ENCODE data around the gene SUN2. TPM values are rescaled to one million over a fixed set of nuclear protein-coding genes. Genes with fewer than 3 reads are reported as not detected.

The SUN2 gene
- total and polyA plus RNA-seq, 4 donors = 58.6 to 220 (median 107) TPM

DNA sequence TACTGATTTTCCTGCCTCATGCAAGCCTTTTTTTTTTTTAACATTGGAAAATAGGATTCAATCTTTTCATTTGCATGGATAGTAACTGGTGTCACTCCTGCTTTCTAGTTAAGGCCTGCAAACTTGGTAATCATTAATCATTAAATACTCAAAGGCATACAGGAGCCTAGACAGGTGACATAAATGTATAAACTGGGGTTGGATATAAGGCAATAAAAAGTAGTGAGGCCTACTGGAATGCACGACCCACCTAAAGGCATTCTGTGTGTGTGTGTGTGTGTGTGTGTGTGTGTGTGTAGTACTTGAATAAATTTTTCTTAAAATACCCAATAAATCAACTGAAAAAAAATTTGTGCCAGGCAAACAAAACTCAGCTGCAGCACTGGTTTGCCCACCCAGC lies 66.1 kb downstream of the SUN2 start:
- TF ChIP-seq, protein P1, sequence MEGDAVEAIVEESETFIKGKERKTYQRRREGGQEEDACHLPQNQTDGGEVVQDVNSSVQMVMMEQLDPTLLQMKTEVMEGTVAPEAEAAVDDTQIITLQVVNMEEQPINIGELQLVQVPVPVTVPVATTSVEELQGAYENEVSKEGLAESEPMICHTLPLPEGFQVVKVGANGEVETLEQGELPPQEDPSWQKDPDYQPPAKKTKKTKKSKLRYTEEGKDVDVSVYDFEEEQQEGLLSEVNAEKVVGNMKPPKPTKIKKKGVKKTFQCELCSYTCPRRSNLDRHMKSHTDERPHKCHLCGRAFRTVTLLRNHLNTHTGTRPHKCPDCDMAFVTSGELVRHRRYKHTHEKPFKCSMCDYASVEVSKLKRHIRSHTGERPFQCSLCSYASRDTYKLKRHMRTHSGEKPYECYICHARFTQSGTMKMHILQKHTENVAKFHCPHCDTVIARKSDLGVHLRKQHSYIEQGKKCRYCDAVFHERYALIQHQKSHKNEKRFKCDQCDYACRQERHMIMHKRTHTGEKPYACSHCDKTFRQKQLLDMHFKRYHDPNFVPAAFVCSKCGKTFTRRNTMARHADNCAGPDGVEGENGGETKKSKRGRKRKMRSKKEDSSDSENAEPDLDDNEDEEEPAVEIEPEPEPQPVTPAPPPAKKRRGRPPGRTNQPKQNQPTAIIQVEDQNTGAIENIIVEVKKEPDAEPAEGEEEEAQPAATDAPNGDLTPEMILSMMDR (IDR thresholded peaks at IDR 0.05; ENCODE audit: control extremely low read depth, extremely low read depth) = no peak
- Histone ChIP-seq H3K4me1 (ENCODE audit: control insufficient read depth in 5 of 5, insufficient read depth in 5 of 5, low read length in 5 of 5) (peaks cover 0 to 4% (median 0%) of the 10 kb centered on the region in 5 donors), H3K36me3 (ENCODE audit: control insufficient read depth in 4 of 4, insufficient read depth in 4 of 4, low read length in 4 of 4) (peaks cover 11 to 44% (median 29%) of the 10 kb centered on the region in 4 donors), H3K27me3 (ENCODE audit: control insufficient read depth in 3 of 3, insufficient read depth in 3 of 3, low read length in 2 of 3) (no peaks in the 10 kb centered on the region), H3K9ac (ENCODE audit: insufficient read depth in 1 of 2, low read length in 2 of 2) (no peak overlapping the region), H3K4me3 (no peak overlapping the region), H3K27ac (ENCODE audit: low read depth in 1 of 2, low read length in 1 of 2) (no peak overlapping the region), H3K9me3 (ENCODE audit: control insufficient read depth in 4 of 4, insufficient read depth in 3 of 4, low read length in 3 of 4) (no peaks in the 10 kb centered on the region)
- no peak for ATAC-seq (ENCODE audit: insufficient read depth, low FRiP score)
- 65 to 96% methylated on average over 1 of the region's 1 CpG for WGBS, 2 donors
- DNase-seq = no peak

DNA sequence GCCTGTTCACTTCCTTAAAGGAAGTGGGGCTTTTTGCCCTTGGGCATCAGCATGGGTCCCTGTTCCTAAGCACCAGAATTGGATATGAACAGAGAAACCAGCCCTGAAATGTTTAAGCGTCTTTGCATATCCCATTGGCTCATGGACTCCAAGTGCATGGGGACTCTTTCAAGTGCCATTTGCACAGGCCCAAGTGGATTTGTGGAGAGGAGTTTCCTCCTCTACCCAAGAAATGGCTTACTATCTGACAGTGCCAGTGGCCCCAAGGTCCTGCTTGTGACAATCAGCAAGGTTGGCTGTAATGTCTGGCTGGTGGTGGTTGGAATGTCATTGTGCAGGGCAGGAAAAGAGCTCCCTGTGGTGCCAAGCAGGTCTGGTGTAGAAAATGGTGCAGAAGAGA lies 70.0 kb downstream of the SUN2 start:
- Histone ChIP-seq H3K36me3 (ENCODE audit: control insufficient read depth in 4 of 4, insufficient read depth in 4 of 4, low read length in 4 of 4) (peaks cover 22 to 44% (median 36%) of the 10 kb centered on the region in 4 donors), H3K9ac (ENCODE audit: insufficient read depth in 1 of 2, low read length in 2 of 2) (no peak overlapping the region), H3K27ac (ENCODE audit: low read depth in 1 of 2, low read length in 1 of 2) (no peak overlapping the region), H3K9me3 (ENCODE audit: control insufficient read depth in 4 of 4, insufficient read depth in 3 of 4, low read length in 3 of 4) (no peaks in the 10 kb centered on the region), H3K4me3 (no peak overlapping the region), H3K27me3 (ENCODE audit: control insufficient read depth in 3 of 3, insufficient read depth in 3 of 3, low read length in 2 of 3) (no peaks in the 10 kb centered on the region), H3K4me1 (ENCODE audit: control insufficient read depth in 5 of 5, insufficient read depth in 5 of 5, low read length in 5 of 5) (peaks cover 0 to 7% (median 4%) of the 10 kb centered on the region in 5 donors)
- WGBS, 2 donors = 86 to 96% methylated on average over 1 of the region's 1 CpG
- no peak for ATAC-seq (ENCODE audit: insufficient read depth, low FRiP score)
- TF ChIP-seq, protein P1 (IDR thresholded peaks at IDR 0.05; ENCODE audit: control extremely low read depth, extremely low read depth) = no peak
- no peak for DNase-seq

DNA sequence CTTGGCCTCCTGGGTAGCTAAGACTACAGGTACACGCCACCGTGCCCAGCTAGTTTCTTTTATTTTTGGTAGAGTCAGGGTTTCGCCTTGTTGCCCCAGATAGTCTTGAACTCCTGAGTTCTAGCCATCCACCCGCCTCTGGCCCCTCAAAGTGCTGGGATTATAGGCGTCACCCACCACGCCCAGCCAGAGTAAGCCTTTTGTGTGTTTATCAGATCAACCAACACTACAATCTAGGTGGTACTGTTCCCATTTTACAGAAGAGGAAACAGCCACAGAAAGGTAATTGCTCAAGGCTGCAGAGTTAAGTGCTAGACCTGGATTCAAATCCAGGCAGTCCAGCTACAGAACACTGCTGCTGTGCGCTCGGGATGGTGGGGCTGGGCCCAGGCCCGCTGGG lies 70.9 kb downstream of the SUN2 start:
- ATAC-seq (ENCODE audit: insufficient read depth, low FRiP score) (no peak), DNase-seq (no peak)
- TF ChIP-seq, protein P1 (IDR thresholded peaks at IDR 0.05; ENCODE audit: control extremely low read depth, extremely low read depth) = no peak
- H3K27ac ChIP-seq (ENCODE audit: low read depth in 1 of 2, low read length in 1 of 2) = no peak overlapping the region
- no peaks in the 10 kb centered on the region for H3K27me3 ChIP-seq (ENCODE audit: control insufficient read depth in 3 of 3, insufficient read depth in 3 of 3, low read length in 2 of 3)
- H3K36me3 ChIP-seq (ENCODE audit: control insufficient read depth in 4 of 4, insufficient read depth in 4 of 4, low read length in 4 of 4) = peaks cover 22 to 44% (median 36%) of the 10 kb centered on the region in 4 donors
- no peak overlapping the region for H3K4me3 ChIP-seq
- no peak overlapping the region for H3K9ac ChIP-seq (ENCODE audit: insufficient read depth in 1 of 2, low read length in 2 of 2)
- H3K9me3 ChIP-seq (ENCODE audit: control insufficient read depth in 4 of 4, insufficient read depth in 3 of 4, low read length in 3 of 4) = no peaks in the 10 kb centered on the region
- WGBS, 2 donors = 95 to 97% methylated on average over 9 of the region's 9 CpGs
- H3K4me1 ChIP-seq (ENCODE audit: control insufficient read depth in 5 of 5, insufficient read depth in 5 of 5, low read length in 5 of 5) = peaks cover 0 to 7% (median 4%) of the 10 kb centered on the region in 5 donors

Small RNA genes lying within 50 kb of the gene (small RNA-seq; reads per million reads assigned to genes)
- not detected for gene AL021707.8 (ENCODE audit: low replicate concordance)

Other genes starting within 250 kb of the SUN2 start
- 1,000 to 10,000 TPM in 1 of 2 donors, 100 to 1,000 TPM in 1; 373 to 1,771 TPM for gene DDX17, start 249.7 kb downstream of the SUN2 start, total RNA-seq
- gene DDX17, start 249.7 kb downstream of the SUN2 start, polyA plus RNA-seq = 100 to 1,000 TPM; 141 to 151 TPM
- gene DMC1, start 185.8 kb downstream of the SUN2 start, total RNA-seq = 1 to 10 TPM; 1.1 to 2.7 TPM
- 1 to 10 TPM in 1 of 2 donors, under 1 TPM in 1; 0.24 to 2.5 TPM for gene DMC1, start 185.8 kb downstream of the SUN2 start, polyA plus RNA-seq
- 10 to 100 TPM in 1 of 2 donors, 1 to 10 TPM in 1; 9.9 to 10.0 TPM for gene FAM227A, start 99.6 kb downstream of the SUN2 start, total RNA-seq
- 1 to 10 TPM; 1.1 to 2.1 TPM for gene FAM227A, start 99.6 kb downstream of the SUN2 start, polyA plus RNA-seq
- 10 to 100 TPM; 25.9 to 32.4 TPM for gene CBY1, start 99.4 kb downstream of the SUN2 start, total RNA-seq
- gene CBY1, start 99.4 kb downstream of the SUN2 start, polyA plus RNA-seq = 10 to 100 TPM; 24.8 to 49.0 TPM
- gene TOMM22, start 74.0 kb downstream of the SUN2 start, total RNA-seq = 10 to 100 TPM; 27.3 to 57.7 TPM
- 10 to 100 TPM; 25.6 to 31.1 TPM for gene TOMM22, start 74.0 kb downstream of the SUN2 start, polyA plus RNA-seq
- 10 to 100 TPM; 38.2 to 64.0 TPM for gene JOSD1, start 55.1 kb downstream of the SUN2 start, total RNA-seq
- gene JOSD1, start 55.1 kb downstream of the SUN2 start, polyA plus RNA-seq = 10 to 100 TPM; 17.8 to 49.4 TPM
- 10 to 100 TPM; 61.7 to 69.1 TPM for gene GTPBP1, start 50.1 kb downstream of the SUN2 start, total RNA-seq
- gene GTPBP1, start 50.1 kb downstream of the SUN2 start, polyA plus RNA-seq = 10 to 100 TPM; 24.1 to 35.8 TPM
- gene DNAL4, start 38.1 kb upstream of the SUN2 start, total RNA-seq = 10 to 100 TPM; 28.4 to 29.0 TPM
- 10 to 100 TPM; 22.2 to 24.1 TPM for gene DNAL4, start 38.1 kb upstream of the SUN2 start, polyA plus RNA-seq
- 1 to 10 TPM; 4.2 to 5.8 TPM for gene NPTXR, start 88.0 kb upstream of the SUN2 start, total RNA-seq
- gene NPTXR, start 88.0 kb upstream of the SUN2 start, polyA plus RNA-seq = 1 to 10 TPM in 1 of 2 donors, under 1 TPM in 1; 0.98 to 1.5 TPM
- 10 to 100 TPM; 14.6 to 79.2 TPM for gene CBX6, start 116.2 kb upstream of the SUN2 start, total RNA-seq
- 10 to 100 TPM; 18.8 to 27.9 TPM for gene CBX6, start 116.2 kb upstream of the SUN2 start, polyA plus RNA-seq
- 10 to 100 TPM in 1 of 2 donors, 1 to 10 TPM in 1; 6.2 to 12.0 TPM for gene APOBEC3A, start 201.6 kb upstream of the SUN2 start, total RNA-seq
- gene APOBEC3A, start 201.6 kb upstream of the SUN2 start, polyA plus RNA-seq = 10 to 100 TPM in 1 of 2 donors, 1 to 10 TPM in 1; 1.1 to 68.3 TPM
- gene APOBEC3B, start 226.3 kb upstream of the SUN2 start, total RNA-seq = 1 to 10 TPM; 1.0 to 4.5 TPM
- gene APOBEC3B, start 226.3 kb upstream of the SUN2 start, polyA plus RNA-seq = 1 to 10 TPM; 2.7 to 4.4 TPM